GM04504 (cell line): ENCODE results near the gene LRP6.
"Not testable (repeated sequence)": the region's sequence is repeated elsewhere in the genome, so short reads cannot be mapped to it uniquely, and the experiment has no call there.

Experiments used
- DNase-seq: peaks from one replicate; pipeline ENCODE4 v3.0.0-alpha.2; 2012; ENCODE audit warnings: low read depth

The LRP6 gene

DNA sequence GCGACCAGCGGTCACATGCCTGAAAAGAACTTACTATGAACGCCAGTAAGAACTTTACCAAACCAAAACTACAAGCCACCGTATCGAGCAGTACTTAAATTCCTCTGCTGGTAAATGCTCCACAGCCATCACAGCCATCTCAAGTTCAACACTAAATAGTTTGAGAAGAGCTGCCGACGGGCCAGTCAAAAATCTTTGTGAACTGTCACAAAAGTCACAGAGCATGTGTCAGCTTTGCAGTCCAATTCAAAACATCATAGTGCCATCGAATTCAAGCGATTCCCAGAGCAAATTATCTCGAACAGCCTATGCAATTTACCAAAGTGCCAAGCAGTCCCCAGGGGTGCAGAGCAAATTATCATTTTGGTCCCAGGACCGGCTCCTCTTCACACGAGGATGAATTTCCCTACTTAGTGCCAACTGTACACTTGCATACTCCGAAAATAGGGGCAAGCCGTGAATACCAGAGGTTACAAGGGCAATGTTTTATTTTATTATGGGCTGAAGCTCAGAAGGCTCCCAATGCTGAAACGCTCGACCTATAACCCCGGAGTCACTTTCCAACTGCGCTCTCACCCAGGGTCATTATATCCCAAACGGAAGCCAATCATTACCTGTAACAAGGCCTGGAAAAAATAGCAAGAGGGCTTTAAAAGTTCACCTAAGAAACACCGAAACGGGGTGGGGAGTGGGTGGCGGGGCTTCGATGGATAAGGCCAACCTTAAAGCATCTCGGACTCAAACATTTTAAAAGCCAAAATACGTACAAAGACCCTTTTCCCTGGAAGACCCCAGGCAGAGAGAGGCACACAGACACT, 1.1 kb downstream of the LRP6 start:
- no peak for DNase-seq

DNA sequence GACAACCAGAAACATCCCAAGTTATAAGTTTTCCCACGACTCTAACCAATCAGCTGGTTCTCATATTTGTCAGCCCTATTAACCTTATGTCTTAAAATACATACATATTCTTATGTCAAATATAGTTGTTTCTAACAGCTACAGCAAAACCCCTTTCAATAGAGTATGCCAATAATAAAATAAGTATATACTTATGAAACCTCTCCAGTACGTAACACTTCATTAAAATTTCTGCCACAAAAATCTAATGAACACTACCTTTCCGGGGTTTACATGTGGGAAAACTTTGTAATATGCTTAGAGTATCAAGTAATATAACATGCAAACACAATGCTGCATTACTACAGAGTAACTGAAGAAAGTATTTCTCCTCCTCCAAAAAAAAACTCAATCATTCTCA, 1.8 kb downstream of the LRP6 start:
- DNase-seq: no peak

DNA sequence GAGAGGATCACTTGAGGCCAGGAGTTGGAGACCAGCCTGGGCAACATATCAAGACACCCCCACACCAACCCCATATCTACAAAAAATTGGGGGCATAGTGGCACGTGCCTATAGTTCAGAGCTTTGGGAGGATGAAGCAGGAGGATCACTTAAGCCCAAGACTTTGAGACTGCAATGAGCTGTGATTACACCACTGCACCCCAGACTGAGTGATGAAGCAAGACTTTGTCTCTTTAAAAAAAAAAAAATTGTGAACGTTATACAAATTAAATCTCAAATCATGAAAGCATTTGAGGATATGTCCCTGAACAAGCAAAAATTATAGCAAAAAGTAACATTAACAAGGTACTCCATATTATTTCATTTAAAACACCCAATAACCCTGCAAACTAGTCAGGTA, 2.9 kb downstream of the LRP6 start:
- no peak for DNase-seq

DNA sequence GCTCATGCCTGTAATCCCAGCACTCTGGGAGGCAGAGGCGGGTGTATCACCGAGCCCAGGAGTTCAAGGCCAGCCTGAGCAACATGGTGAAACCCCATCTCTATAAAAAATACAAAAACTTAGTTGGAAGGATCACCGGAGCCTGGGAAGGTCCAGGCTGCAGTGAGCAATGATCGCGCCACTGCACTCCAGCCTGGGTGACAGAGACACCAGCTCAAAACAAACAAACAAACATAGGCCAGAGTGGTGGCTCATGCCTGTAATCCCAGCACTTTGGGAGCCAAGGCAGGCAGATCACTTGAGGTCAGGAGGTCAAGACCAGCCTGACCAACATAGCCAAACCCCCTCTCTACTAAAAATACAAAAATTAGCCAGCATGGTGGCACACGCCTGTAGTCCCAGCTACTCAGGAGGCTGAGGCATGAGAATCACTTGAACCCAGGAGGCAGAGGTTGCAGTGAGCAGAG, 10.5 kb downstream of the LRP6 start:
- not testable (repeated sequence) for DNase-seq

DNA sequence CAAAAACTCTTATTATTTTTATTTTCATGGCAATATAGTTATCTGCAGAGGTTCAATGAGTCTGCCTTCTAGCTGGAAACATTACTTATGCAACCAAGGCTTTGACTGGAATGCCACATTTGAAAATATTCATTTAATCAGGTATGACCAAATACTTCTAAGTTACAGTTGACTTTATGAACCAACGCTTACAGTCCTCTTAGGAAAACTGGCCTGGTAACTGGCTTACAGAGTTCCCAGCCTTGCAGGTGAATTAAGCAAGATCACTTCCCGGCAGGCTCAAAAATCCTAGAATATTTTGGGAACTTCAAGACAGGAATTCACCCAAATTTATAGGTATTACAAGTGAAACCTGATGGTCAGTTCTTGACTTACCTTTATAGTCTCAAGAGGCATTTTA, 12.3 kb downstream of the LRP6 start:
- DNase-seq: no peak

DNA sequence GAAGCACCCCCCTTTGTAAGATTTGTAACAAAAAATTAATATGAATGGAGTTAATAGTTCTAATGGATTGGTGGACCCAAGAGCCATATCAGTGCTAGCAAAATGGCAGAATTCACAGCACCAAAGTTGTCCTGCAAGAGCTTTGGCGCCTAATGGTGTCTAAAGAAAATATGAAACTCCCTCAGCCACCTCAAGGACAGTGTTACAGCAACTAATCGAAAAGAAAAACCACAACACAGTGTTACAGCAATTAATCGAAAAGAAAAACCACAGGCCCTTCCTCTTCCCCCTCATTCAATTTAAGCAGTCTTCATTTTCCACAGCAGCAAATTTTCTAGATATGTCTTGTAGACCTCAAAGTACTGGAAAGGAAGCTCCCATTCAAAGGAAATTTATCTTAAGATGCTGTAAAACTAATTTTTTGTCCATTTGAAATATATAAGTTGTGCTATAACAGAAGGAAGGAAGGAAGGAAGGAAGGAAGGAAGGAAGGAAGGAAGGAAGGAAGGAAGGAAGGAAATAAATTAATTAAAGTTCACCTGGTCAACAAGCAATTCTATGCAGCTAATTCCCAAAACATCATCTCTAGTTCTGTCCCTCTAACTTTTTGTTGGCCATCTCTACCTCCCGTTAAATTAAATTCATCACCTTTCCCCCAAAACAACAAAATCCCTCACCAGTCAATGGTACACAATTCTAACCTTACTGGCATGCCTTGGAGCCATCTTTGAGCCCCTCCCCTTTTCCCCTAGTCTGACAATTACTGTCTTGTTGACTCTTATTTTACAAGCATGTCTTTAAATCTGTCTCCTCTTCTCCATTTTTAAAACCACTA, 17.4 kb downstream of the LRP6 start:
- DNase-seq: no peak

DNA sequence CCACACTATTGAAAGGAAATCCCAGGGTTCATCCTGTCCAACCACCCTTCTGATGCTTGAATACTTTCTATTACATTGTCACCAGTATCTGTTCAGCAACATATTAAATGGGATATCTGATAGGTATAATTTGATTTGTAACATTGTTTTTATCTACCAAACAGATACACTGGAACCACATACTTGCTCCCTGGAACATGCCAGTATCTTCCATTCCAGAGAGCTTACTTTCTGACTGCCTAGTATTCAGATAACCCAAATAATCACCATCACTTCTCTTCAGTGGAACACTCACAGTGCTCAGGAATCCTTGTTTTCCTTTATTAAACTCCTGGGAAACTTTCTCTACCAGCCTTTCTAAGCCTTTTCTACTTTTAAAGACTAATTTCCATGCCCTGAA, 19.3 kb downstream of the LRP6 start:
- DNase-seq: no peak

DNA sequence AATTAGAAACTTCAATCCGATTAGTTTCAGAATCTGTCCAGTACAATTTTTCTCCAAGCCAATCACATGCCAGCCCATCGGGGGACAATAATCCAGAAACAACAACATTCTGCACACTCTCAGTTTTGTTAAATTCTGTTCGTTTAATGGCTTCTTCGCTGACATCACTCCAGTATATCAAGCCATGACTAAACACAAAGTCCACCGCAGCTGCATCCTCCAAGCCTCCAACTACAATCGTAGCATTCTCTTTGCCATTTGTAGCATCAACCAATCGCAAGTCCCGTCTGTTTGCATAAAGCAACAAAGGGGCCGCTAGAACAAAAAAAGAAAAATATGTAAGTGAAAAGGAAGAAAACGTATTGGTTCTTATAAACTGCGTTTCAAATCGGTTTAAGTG, 22.5 kb downstream of the LRP6 start:
- no peak for DNase-seq

DNA sequence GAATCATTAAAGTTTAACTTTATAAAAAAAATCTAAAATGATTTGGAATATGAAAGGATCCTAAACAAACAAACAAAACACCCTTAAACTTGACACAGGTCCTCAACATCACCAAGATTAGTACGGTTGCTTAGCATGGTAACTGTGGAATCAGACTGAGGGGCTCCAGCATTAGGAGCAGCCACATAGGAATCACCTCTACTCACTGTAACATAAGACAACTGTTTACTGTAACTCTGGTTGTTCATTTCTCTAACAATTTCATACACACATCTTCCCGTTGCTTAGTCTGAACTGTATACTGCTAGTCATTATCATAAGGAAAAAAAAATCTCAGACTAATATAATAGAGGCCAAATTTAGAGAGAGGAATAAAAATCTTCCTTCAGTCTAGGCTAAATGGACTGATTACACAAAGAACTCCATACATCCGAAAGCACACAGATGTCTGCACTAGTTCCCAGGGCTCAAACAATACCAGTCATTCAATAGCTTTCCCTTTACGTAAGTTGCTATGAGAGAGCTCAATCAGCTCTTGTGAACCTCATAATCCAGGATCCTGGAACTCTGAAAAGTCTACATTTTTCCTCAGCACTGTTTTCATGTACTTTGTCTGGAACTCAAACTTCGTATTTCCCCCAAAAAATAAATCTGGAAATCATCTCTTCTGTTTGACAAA, 26.0 kb downstream of the LRP6 start:
- DNase-seq: no peak

DNA sequence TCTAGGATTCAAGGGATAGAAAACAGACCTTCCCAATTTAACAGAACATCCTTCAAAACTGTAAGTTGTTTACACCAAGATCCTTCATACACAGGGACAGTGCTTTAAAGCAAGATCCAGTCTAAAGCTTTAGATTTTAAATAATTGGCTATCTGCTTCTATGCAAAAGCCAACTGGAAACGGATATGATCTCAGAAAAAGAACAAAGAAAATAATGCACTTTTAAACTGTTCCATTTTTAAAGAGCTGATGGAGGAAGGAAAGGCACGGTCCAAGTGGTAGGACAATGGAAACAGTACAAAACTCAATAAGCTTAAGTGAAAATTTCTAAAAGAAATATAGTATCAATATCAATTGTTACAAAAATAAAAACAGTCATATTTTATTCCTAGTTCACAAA, 27.7 kb downstream of the LRP6 start:
- DNase-seq: no peak

DNA sequence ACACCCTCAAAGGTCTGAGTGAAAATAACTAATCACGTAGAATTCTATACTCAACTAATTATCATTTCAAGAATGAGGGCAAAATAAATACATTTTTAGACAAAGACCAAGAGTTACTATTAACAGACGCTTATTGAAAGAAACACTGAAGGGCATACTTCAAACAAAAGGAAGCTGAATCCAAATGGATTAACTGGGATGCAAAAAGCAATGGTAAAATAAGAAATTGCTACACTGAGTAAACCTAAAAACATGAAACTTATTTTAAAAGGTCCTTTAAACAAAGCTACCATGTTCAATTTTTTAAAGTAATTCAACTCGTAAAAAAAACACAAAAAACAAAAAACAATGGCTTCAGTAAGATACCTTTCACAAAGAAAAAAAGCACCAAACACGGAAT, 28.2 kb downstream of the LRP6 start:
- no peak for DNase-seq

DNA sequence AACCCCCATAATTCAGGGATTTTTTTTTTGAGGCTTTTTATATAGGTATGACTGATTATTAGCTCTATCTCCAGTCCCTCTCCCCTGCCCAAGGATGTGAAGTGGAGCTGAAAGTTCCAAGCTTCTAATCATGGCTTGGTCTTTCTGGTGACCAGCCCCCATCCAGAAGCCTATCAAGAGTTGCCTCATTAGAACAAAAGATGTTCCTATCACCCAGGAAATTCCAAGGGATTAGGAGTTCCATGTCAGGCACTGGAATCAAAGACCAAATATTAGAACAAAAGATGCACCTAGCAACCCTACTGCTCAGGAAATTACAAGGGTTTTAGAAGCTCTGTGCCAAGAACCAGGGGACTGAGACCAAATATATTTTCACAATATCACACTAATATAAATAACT, 29.9 kb downstream of the LRP6 start:
- DNase-seq: no peak

DNA sequence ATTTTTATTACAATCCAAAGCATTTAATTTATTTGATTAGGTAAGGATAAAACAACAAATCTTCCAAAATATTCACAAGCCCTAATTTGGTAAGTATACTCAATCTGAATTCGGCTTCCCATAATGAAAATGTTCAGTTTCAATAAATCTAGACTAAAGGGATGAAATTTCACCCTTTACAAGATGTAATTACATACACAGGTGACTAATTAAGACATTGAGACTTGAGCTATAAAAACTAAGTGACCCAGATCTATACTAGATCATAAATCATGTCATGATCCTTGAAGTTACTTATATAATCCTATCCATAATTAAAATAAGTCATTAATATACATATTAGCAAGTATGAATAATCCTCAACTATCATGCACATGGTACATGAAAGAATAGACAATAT, 36.6 kb downstream of the LRP6 start:
- no peak for DNase-seq

DNA sequence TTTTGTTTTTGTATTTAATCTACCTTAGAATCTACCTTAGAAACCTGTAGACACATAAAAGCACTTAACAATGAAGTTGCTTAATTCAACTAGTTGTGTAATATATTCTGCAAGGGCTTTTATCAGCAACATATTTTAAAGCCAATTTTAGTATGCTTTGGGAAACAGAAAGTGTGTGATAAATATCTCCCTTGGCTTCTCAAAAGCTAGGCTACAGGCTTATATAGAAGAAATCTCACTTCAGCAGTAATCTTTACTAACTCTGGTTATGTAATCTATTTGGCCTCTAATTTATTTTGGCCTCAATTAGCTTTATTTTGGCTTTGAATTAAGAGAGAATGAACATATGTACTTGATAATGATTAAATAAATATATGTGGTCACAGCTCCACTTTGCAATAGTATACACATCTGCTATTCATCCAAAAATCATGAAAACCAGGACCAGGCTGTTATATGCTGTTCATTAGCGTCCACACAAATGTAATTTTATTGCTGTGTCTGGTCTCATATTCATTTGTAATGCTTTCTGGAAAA, 37.2 kb downstream of the LRP6 start:
- DNase-seq: no peak

DNA sequence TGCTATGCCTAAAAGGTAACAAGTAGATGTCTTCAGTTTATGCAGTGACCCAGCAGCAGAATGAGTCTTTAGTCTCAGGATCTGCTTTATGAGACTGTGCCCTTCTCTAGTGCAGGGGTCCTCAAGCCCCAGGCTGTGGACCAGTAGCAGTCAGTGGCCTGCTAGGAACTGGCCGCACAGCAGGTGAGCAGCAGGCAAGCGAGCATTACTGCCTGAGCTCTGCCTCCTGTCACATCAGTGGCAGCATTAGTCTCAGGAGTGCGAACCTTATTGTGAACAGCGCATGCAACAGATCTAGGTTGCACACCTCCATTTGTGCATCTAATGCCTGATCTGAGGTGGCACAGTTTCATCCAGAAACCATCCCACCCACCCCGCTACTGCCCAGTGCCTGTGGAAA, 38.4 kb downstream of the LRP6 start:
- DNase-seq: no peak

DNA sequence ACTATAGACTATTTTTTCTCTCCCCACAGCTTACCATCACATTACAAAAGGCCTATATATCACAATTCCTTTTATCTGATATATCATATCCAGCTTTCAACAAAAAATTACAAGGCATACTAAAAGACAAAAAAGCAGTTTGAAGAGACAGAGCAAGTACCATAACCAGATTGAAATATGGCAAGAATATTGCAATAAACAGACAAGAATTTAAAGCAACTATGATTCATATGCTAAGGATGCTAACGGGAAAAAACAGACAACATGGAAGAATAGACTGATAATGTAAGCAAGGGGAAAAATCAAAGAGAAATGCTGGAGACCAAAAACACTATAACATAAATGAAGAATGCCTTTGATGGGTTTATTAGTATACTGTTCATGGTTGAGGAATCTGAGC, 40.7 kb downstream of the LRP6 start:
- DNase-seq: no peak

DNA sequence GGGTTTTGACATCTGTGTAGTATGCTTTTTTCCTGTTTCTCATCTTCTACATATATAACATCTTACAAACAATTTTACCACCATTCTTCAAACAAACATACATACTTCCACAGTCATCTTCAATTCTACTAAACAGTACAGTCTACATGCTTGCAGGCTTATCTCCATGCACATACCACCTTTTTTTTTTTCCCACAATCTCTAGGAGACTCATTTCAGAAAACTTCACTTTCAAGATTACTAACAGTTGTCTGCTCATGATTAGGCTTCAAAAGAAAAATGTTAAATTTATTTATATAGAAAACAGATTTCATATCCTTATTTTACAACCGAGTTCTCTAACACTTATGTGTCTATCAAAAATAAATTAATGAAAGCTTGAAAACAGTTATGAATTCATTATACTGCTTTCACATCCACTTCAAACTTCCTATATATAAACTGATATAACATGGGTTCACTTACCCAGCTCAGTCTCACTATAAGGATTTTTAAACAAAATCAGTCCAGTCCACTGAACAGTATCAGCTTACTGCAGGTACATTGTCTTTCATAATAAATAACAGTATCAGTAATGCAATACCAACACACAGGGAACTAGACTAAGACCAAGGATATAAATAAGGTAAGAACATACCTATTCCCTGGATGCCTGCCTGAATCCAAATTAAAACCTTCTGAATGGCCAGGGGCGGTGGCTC, 42.5 kb downstream of the LRP6 start:
- DNase-seq: no peak

DNA sequence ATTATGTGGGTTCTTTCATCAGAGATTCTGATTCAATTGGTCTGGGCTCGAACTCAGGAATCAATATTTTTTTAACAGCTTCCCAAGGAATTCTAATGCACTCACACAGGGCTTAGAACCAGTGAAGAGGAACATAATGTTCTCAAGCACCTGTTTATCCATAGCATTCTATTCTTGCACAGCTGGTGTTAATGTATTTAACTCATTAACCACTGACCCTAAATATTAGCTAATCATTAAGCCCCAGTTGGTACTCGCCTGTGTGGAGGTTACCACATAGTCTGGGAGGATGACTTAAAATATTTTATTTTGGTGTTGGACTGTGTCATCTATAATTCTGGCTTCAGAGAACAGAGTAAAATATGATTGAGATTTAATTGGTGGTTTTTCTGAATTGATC, 45.3 kb downstream of the LRP6 start:
- no peak for DNase-seq

DNA sequence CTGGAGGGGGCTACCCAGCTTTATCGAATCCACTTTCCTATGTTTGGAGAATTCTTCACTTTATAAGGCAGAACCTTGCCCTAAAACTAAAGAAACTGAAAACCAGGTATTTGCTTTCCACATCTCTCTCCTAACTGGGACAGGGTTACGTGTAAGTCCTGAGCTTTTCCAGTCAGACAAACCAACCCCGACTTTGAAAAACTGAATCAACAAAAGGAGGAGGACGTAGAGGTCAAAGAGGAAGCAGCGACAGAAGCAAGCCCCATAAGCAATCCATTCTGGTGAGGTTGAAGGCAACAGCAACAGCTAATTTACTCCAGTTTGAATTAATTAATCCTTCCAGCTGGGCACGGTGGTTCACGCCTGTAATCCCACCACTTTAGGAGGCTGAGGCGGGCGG, 47.2 kb downstream of the LRP6 start:
- DNase-seq: no peak

DNA sequence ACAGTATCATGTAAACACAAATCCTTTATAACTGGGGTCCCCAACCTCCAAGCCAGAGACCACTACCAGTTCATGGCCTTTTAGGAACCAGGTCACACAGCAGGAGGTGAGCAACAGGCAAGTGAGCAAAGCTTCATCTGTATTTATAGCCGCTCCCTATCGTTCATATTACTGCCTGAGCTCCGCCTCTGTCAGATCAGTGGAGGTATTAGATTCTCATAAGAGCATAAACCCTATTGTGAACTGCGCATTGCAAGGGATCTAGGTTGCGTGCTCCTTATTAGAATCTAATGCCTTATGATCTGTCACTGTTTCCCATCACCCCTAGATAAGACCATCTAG, 49.9 kb downstream of the LRP6 start:
- DNase-seq: no peak

DNA sequence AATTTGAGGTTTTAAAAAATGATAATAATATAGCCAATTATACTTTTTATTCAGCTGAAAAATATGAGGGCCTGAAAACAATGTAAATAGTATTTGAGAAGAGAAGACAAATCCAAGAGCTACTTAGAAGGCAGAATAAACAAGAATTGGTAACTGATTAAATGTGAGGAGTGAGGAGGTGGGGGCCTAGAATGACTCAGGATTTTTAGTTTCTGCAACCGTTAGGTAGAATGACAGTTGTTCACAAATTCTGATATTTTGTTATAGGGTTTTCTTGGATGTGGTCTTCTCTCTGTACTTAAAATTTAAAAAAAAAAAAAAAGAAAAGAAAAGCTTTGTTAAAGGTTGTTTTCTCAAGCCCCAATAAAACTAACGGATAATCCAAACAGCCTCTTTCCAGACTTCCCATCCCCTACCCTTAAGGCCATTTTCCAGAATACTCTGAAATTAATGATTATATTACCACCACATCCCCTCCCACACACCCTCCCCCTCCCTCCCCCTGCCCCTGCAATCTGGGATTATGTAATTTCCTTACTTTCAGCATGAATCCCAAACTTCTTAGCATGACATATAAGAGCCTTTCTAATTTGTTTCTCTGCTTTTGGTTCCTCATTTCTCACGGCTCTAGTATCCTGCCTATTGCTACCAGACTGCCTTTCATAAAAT, 50.4 kb downstream of the LRP6 start:
- DNase-seq: no peak
